DOHH2 (cell line): Measurements from ENCODE around the gene NEDD4L.

Experiments
- EZH2phosphoT487 ChIP-seq: fragments of 200-600 bp; sonication (generic); IDR thresholded peaks from 2 replicates; pipeline ENCODE4 v1.6.1; 2017; ENCODE audit warnings: borderline replicate concordance, mild to moderate bottlenecking, antibody characterized with exemption, low read length, moderate library complexity, mixed read lengths
- TF ChIP-seq, protein P1 (sequence below): fragments of 200-600 bp; sonication (generic); IDR thresholded peaks from one replicate; pipeline ENCODE4 v1.5.1; 2014; ENCODE audit warnings: antibody characterized with exemption, mild to moderate bottlenecking, low read depth, low read length; ENCODE audit not compliant: poor library complexity, severe bottlenecking

DNA sequence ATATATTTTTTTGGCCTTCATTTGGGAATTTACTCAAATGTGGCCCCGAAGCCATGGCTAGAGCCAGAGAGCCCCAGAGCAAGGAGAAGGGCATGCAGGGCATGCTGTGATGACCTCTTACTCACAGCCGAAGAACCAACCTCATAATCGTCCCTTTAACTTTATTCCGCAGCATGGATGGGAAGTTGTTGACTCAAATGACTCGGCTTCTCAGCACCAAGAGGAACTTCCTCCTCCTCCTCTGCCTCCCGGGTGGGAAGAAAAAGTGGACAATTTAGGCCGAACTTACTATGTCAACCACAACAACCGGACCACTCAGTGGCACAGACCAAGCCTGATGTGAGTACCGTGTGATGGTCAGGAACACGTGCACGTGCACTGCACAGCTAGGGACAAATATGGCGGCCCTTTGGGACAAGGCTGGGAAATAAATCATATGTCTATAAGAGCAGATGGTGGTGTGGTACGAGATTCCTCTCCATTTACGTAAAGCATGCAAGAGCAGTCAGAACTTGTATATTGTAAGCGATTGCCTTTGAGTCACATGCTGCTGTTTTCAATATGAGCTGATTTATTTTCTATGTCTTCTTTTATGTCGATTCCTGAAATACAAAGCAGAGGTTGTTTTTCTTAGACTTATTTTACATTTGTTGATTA lies 280.9 kb downstream of the NEDD4L start:
- TF ChIP-seq, protein P1, sequence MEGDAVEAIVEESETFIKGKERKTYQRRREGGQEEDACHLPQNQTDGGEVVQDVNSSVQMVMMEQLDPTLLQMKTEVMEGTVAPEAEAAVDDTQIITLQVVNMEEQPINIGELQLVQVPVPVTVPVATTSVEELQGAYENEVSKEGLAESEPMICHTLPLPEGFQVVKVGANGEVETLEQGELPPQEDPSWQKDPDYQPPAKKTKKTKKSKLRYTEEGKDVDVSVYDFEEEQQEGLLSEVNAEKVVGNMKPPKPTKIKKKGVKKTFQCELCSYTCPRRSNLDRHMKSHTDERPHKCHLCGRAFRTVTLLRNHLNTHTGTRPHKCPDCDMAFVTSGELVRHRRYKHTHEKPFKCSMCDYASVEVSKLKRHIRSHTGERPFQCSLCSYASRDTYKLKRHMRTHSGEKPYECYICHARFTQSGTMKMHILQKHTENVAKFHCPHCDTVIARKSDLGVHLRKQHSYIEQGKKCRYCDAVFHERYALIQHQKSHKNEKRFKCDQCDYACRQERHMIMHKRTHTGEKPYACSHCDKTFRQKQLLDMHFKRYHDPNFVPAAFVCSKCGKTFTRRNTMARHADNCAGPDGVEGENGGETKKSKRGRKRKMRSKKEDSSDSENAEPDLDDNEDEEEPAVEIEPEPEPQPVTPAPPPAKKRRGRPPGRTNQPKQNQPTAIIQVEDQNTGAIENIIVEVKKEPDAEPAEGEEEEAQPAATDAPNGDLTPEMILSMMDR: no peak
- TF ChIP-seq EZH2phosphoT487: no peak
